HepG2 (cell line): ENCODE results near the gene SLX9. TPM values are rescaled to one million over a fixed set of nuclear protein-coding genes. Genes with fewer than 3 reads are reported as not detected.

Experiments
- ATF7 ChIP-seq, 2 experiments: fragments of 450-650 bp in 1 of 2; sonication (generic) in 1 of 2; formaldehyde crosslinking in 1 of 2; IDR thresholded peaks; 2 replicates each; pipeline versions ENCODE4 v1.4.0 to v1.6.1; 2016 to 2020; ENCODE audit warnings: antibody characterized with exemption in 1 of 2, mild to moderate bottlenecking in 1 of 2, missing genetic modification reagents in 1 of 2
- BCLAF1 ChIP-seq: fragments of 450-650 bp; IDR thresholded peaks from 2 replicates; pipeline ENCODE4 v1.6.1; 2017; ENCODE audit warnings: mild to moderate bottlenecking
- CBFB ChIP-seq: sonication (generic); formaldehyde crosslinking; IDR thresholded peaks from 2 replicates; pipeline ENCODE4 v1.4.0; 2020; ENCODE audit warnings: missing genetic modification reagents
- IKZF4 ChIP-seq: sonication (generic); formaldehyde crosslinking; IDR thresholded peaks from 2 replicates; pipeline ENCODE4 v1.5.1; 2020; ENCODE audit warnings: borderline replicate concordance, mild to moderate bottlenecking, low read depth, missing genetic modification reagents; ENCODE audit errors: not compliant biosample characterization
- KAT2B ChIP-seq: fragments of 150-350 bp; IDR thresholded peaks from 2 replicates; pipeline ENCODE4 v1.6.1; 2014; ENCODE audit warnings: low read depth, low read length, borderline replicate concordance
- MYNN ChIP-seq: sonication (generic); formaldehyde crosslinking; IDR thresholded peaks from 2 replicates; pipeline ENCODE4 v1.4.0; 2020; ENCODE audit warnings: mild to moderate bottlenecking, low read depth, missing genetic modification reagents
- TFE3 ChIP-seq: IDR thresholded peaks from 2 replicates; pipeline ENCODE4 v1.6.1; 2016
- YEATS4 ChIP-seq: sonication (generic); formaldehyde crosslinking; IDR thresholded peaks from 2 replicates; pipeline ENCODE4 v1.4.0; 2020; ENCODE audit warnings: missing genetic modification reagents, borderline replicate concordance
- ZBTB20 ChIP-seq: sonication (generic); formaldehyde crosslinking; IDR thresholded peaks from 2 replicates; pipeline ENCODE4 v1.8.1; 2023; ENCODE audit warnings: missing genetic modification reagents, low read depth, mild to moderate bottlenecking, borderline replicate concordance
- ZNF547 ChIP-seq: sonication (generic); formaldehyde crosslinking; IDR thresholded peaks from 2 replicates; pipeline ENCODE4 v1.5.1; 2020; ENCODE audit warnings: mild to moderate bottlenecking, missing genetic modification reagents
- ZNF746 ChIP-seq: sonication (generic); formaldehyde crosslinking; IDR thresholded peaks from 2 replicates; pipeline ENCODE4 v1.8.0; 2022; ENCODE audit warnings: mild to moderate bottlenecking, missing genetic modification reagents
- polyA plus RNA-seq, 8 experiments: library from polyadenylated mRNA; depleted of rRNA in 3 of 8; stranded (reverse) in 7 of 8; unstranded in 1 of 8; fragments of >200 nt; fragmentation: Illumina TruSeq in 4 of 8; extraction: Trizol in 4 of 8; gene quantifications; 2 replicates each; pipeline versions ENCODE4 v1.2.1 to v1.2.3, GENCODE V29; 2011 to 2016; ENCODE audit warnings: low read depth in 4 of 8, missing spikeins in 1 of 8, mixed read lengths in 1 of 8; ENCODE audit not compliant: insufficient read depth in 1 of 8
- total RNA-seq, 5 experiments: library from RNA; depleted of rRNA; stranded (reverse); fragments of >200 nt; fragmentation: Illumina TruSeq; extraction: Trizol; gene quantifications; 2 replicates each; pipeline ENCODE4 v1.2.3, GENCODE V29; 2016; ENCODE audit warnings: low read depth in 1 of 5
- TF ChIP-seq, protein P1 (sequence below): sonication (generic); formaldehyde crosslinking; IDR thresholded peaks from 2 replicates; pipeline ENCODE4 v1.4.0; 2020; ENCODE audit warnings: missing genetic modification reagents
- TF ChIP-seq, protein P2 (sequence below): sonication (generic); formaldehyde crosslinking; IDR thresholded peaks from 2 replicates; pipeline ENCODE4 v1.4.0; 2020; ENCODE audit warnings: missing genetic modification reagents
- TF ChIP-seq, protein P3 (sequence below): sonication (generic); formaldehyde crosslinking; IDR thresholded peaks from 2 replicates; pipeline ENCODE4 v1.9.0; 2022; ENCODE audit warnings: low read depth, missing genetic modification reagents

Gene SLX9
- total and polyA plus RNA-seq, 2 of the 13 experiments (the other 11 are each of a cell fraction or from before 2014, with no cell fraction given): 21.0 to 47.1 TPM

GRCh38 chr21:45011911-45012661, 72.3 kb downstream of the SLX9 start (continued):
- TF ChIP-seq IKZF4 (CRISPR knock-in tag) (peak; percentile 67), ZBTB20 (peak; percentile 72; the same call in 1 of the 2 replicates), BCLAF1 (no peak), ATF7 (IDR thresholded peaks at IDR 0.05) (peak; percentile 69), ATF7 (CRISPR knock-in tag; IDR thresholded peaks at IDR 0.05) (peak; percentile 100), ZNF547 (CRISPR knock-in tag) (peak; percentile 90; the same call in 1 of the 2 replicates), KAT2B (no peak), YEATS4 (peak; percentile 59; the same call in 1 of the 2 replicates), TFE3 (peak; percentile 37; the same call in 1 of the 2 replicates), ZNF746 (CRISPR knock-in tag) (peak; percentile 93), CBFB (peak; percentile 69; the same call in 1 of the 2 replicates), MYNN (no peak)
- TF ChIP-seq, protein P1, sequence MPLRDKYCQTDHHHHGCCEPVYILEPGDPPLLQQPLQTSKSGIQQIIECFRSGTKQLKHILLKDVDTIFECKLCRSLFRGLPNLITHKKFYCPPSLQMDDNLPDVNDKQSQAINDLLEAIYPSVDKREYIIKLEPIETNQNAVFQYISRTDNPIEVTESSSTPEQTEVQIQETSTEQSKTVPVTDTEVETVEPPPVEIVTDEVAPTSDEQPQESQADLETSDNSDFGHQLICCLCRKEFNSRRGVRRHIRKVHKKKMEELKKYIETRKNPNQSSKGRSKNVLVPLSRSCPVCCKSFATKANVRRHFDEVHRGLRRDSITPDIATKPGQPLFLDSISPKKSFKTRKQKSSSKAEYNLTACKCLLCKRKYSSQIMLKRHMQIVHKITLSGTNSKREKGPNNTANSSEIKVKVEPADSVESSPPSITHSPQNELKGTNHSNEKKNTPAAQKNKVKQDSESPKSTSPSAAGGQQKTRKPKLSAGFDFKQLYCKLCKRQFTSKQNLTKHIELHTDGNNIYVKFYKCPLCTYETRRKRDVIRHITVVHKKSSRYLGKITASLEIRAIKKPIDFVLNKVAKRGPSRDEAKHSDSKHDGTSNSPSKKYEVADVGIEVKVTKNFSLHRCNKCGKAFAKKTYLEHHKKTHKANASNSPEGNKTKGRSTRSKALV (CRISPR knock-in tag): no peak
- TF ChIP-seq, protein P2, sequence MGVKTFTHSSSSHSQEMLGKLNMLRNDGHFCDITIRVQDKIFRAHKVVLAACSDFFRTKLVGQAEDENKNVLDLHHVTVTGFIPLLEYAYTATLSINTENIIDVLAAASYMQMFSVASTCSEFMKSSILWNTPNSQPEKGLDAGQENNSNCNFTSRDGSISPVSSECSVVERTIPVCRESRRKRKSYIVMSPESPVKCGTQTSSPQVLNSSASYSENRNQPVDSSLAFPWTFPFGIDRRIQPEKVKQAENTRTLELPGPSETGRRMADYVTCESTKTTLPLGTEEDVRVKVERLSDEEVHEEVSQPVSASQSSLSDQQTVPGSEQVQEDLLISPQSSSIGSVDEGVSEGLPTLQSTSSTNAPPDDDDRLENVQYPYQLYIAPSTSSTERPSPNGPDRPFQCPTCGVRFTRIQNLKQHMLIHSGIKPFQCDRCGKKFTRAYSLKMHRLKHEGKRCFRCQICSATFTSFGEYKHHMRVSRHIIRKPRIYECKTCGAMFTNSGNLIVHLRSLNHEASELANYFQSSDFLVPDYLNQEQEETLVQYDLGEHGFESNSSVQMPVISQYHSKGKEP (CRISPR knock-in tag): no peak
- TF ChIP-seq, protein P3, sequence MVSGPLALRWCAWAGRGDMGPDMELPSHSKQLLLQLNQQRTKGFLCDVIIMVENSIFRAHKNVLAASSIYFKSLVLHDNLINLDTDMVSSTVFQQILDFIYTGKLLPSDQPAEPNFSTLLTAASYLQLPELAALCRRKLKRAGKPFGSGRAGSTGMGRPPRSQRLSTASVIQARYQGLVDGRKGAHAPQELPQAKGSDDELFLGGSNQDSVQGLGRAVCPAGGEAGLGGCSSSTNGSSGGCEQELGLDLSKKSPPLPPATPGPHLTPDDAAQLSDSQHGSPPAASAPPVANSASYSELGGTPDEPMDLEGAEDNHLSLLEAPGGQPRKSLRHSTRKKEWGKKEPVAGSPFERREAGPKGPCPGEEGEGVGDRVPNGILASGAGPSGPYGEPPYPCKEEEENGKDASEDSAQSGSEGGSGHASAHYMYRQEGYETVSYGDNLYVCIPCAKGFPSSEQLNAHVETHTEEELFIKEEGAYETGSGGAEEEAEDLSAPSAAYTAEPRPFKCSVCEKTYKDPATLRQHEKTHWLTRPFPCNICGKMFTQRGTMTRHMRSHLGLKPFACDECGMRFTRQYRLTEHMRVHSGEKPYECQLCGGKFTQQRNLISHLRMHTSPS (CRISPR knock-in tag): peak; percentile 48; the same call in 1 of the 2 replicates
